ENCODE results near the gene NDE1. TPM values are rescaled to one million over a fixed set of nuclear protein-coding genes. Genes with fewer than 3 reads are reported as not detected.

The NDE1 gene
- total and polyA plus RNA-seq, 4 donors = 19.4 to 36.6 (median 30.1) TPM

GRCh38 chr16:15739464-15739863, 89.4 kb downstream of the NDE1 start:
- H3K9me3 ChIP-seq (ENCODE audit: control insufficient read depth, insufficient read depth, low read length) = no peaks in the 10 kb centered on the region
- DNase-seq (ENCODE audit: low read depth in 4 of 6, low spot score in 6 of 6) = no peak
- H3K4me1 ChIP-seq (ENCODE audit: control insufficient read depth, insufficient read depth, low read length) = no peaks in the 10 kb centered on the region
- no peak overlapping the region for H3K27ac ChIP-seq (ENCODE audit: low read depth, low read length)
- peaks cover 4% of the 10 kb centered on the region for H3K36me3 ChIP-seq (ENCODE audit: control insufficient read depth, insufficient read depth, low read length)
- no CpG with 5 or more reads among the region's 2 CpGs for WGBS (ENCODE audit: insufficient coverage)
- no peak overlapping the region for H3K4me3 ChIP-seq (ENCODE audit: low read depth, low read length)
- H3K27me3 ChIP-seq (ENCODE audit: control insufficient read depth, insufficient read depth, low read length) = no peaks in the 10 kb centered on the region

GRCh38 chr16:15739950-15740349, 89.9 kb downstream of the NDE1 start:
- peaks cover 4% of the 10 kb centered on the region for H3K36me3 ChIP-seq (ENCODE audit: control insufficient read depth, insufficient read depth, low read length)
- no peaks in the 10 kb centered on the region for H3K9me3 ChIP-seq (ENCODE audit: control insufficient read depth, insufficient read depth, low read length)
- H3K27ac ChIP-seq (ENCODE audit: low read depth, low read length) = no peak overlapping the region
- DNase-seq (ENCODE audit: low read depth in 4 of 6, low spot score in 6 of 6) = no peak
- no peaks in the 10 kb centered on the region for H3K4me1 ChIP-seq (ENCODE audit: control insufficient read depth, insufficient read depth, low read length)
- H3K4me3 ChIP-seq (ENCODE audit: low read depth, low read length) = no peak overlapping the region
- 89% methylated on average over 5 of the region's 6 CpGs for WGBS (ENCODE audit: insufficient coverage)
- no peaks in the 10 kb centered on the region for H3K27me3 ChIP-seq (ENCODE audit: control insufficient read depth, insufficient read depth, low read length)

- DNase-seq (ENCODE audit: low read depth in 4 of 6, low spot score in 6 of 6) = no peak
- H3K9me3 ChIP-seq (ENCODE audit: control insufficient read depth, insufficient read depth, low read length) = no peaks in the 10 kb centered on the region
- H3K27ac ChIP-seq (ENCODE audit: low read depth, low read length) = no peak overlapping the region
- 89% methylated on average over 11 of the region's 13 CpGs for WGBS (ENCODE audit: insufficient coverage)
- H3K4me1 ChIP-seq (ENCODE audit: control insufficient read depth, insufficient read depth, low read length) = no peaks in the 10 kb centered on the region
- no peak overlapping the region for H3K4me3 ChIP-seq (ENCODE audit: low read depth, low read length)
- no peaks in the 10 kb centered on the region for H3K27me3 ChIP-seq (ENCODE audit: control insufficient read depth, insufficient read depth, low read length)
- H3K36me3 ChIP-seq (ENCODE audit: control insufficient read depth, insufficient read depth, low read length) = peaks cover 4% of the 10 kb centered on the region
These were observed 91.3 kb downstream of the NDE1 start for GRCh38 chr16:15741207-15741871.

GRCh38 chr16:15742716-15743115, 92.7 kb downstream of the NDE1 start:
- Histone ChIP-seq H3K4me3 (ENCODE audit: low read depth, low read length) (no peak overlapping the region), H3K36me3 (ENCODE audit: control insufficient read depth, insufficient read depth, low read length) (no peaks in the 10 kb centered on the region), H3K27me3 (ENCODE audit: control insufficient read depth, insufficient read depth, low read length) (no peaks in the 10 kb centered on the region), H3K27ac (ENCODE audit: low read depth, low read length) (no peak overlapping the region), H3K9me3 (ENCODE audit: control insufficient read depth, insufficient read depth, low read length) (no peaks in the 10 kb centered on the region), H3K4me1 (ENCODE audit: control insufficient read depth, insufficient read depth, low read length) (no peaks in the 10 kb centered on the region)
- no peak for DNase-seq (ENCODE audit: low read depth in 4 of 6, low spot score in 6 of 6)
- WGBS (ENCODE audit: insufficient coverage) = 100% methylated on average over 1 of the region's 2 CpGs

GRCh38 chr16:15743657-15744056, 93.6 kb downstream of the NDE1 start:
- Histone ChIP-seq H3K9me3 (ENCODE audit: control insufficient read depth, insufficient read depth, low read length) (no peaks in the 10 kb centered on the region), H3K4me1 (ENCODE audit: control insufficient read depth, insufficient read depth, low read length) (no peaks in the 10 kb centered on the region), H3K36me3 (ENCODE audit: control insufficient read depth, insufficient read depth, low read length) (no peaks in the 10 kb centered on the region), H3K4me3 (ENCODE audit: low read depth, low read length) (no peak overlapping the region), H3K27ac (ENCODE audit: low read depth, low read length) (no peak overlapping the region), H3K27me3 (ENCODE audit: control insufficient read depth, insufficient read depth, low read length) (no peaks in the 10 kb centered on the region)
- DNase-seq (ENCODE audit: low read depth in 4 of 6, low spot score in 6 of 6) = no peak
- 67% methylated on average over 1 of the region's 1 CpG for WGBS (ENCODE audit: insufficient coverage)

GRCh38 chr16:15746332-15746731, 96.3 kb downstream of the NDE1 start:
- no peak overlapping the region for H3K27ac ChIP-seq (ENCODE audit: low read depth, low read length)
- 100% methylated on average over 6 of the region's 6 CpGs for WGBS (ENCODE audit: insufficient coverage)
- no peaks in the 10 kb centered on the region for H3K4me1 ChIP-seq (ENCODE audit: control insufficient read depth, insufficient read depth, low read length)
- H3K4me3 ChIP-seq (ENCODE audit: low read depth, low read length) = no peak overlapping the region
- no peaks in the 10 kb centered on the region for H3K9me3 ChIP-seq (ENCODE audit: control insufficient read depth, insufficient read depth, low read length)
- DNase-seq (ENCODE audit: low read depth in 4 of 6, low spot score in 6 of 6) = no peak
- no peaks in the 10 kb centered on the region for H3K36me3 ChIP-seq (ENCODE audit: control insufficient read depth, insufficient read depth, low read length)
- no peaks in the 10 kb centered on the region for H3K27me3 ChIP-seq (ENCODE audit: control insufficient read depth, insufficient read depth, low read length)

- no peaks in the 10 kb centered on the region for H3K27me3 ChIP-seq (ENCODE audit: control insufficient read depth, insufficient read depth, low read length)
- no peak for DNase-seq (ENCODE audit: low read depth in 4 of 6, low spot score in 6 of 6)
- no peaks in the 10 kb centered on the region for H3K9me3 ChIP-seq (ENCODE audit: control insufficient read depth, insufficient read depth, low read length)
- no peaks in the 10 kb centered on the region for H3K36me3 ChIP-seq (ENCODE audit: control insufficient read depth, insufficient read depth, low read length)
- H3K4me1 ChIP-seq (ENCODE audit: control insufficient read depth, insufficient read depth, low read length) = no peaks in the 10 kb centered on the region
- WGBS (ENCODE audit: insufficient coverage) = 98% methylated on average over 14 of the region's 14 CpGs
- H3K27ac ChIP-seq (ENCODE audit: low read depth, low read length) = no peak overlapping the region
- no peak overlapping the region for H3K4me3 ChIP-seq (ENCODE audit: low read depth, low read length)
These were observed 97.9 kb downstream of the NDE1 start for GRCh38 chr16:15747937-15748336.

GRCh38 chr16:15748654-15749053, 98.6 kb downstream of the NDE1 start:
- no peak overlapping the region for H3K27ac ChIP-seq (ENCODE audit: low read depth, low read length)
- no peaks in the 10 kb centered on the region for H3K4me1 ChIP-seq (ENCODE audit: control insufficient read depth, insufficient read depth, low read length)
- no peaks in the 10 kb centered on the region for H3K27me3 ChIP-seq (ENCODE audit: control insufficient read depth, insufficient read depth, low read length)
- H3K9me3 ChIP-seq (ENCODE audit: control insufficient read depth, insufficient read depth, low read length) = no peaks in the 10 kb centered on the region
- no peaks in the 10 kb centered on the region for H3K36me3 ChIP-seq (ENCODE audit: control insufficient read depth, insufficient read depth, low read length)
- no peak for DNase-seq (ENCODE audit: low read depth in 4 of 6, low spot score in 6 of 6)
- H3K4me3 ChIP-seq (ENCODE audit: low read depth, low read length) = no peak overlapping the region
- WGBS (ENCODE audit: insufficient coverage) = 100% methylated on average over 1 of the region's 2 CpGs

GRCh38 chr16:15749371-15749770, 99.3 kb downstream of the NDE1 start:
- DNase-seq (ENCODE audit: low read depth in 4 of 6, low spot score in 6 of 6) = no peak
- no peaks in the 10 kb centered on the region for H3K27me3 ChIP-seq (ENCODE audit: control insufficient read depth, insufficient read depth, low read length)
- H3K36me3 ChIP-seq (ENCODE audit: control insufficient read depth, insufficient read depth, low read length) = no peaks in the 10 kb centered on the region
- H3K4me1 ChIP-seq (ENCODE audit: control insufficient read depth, insufficient read depth, low read length) = no peaks in the 10 kb centered on the region
- WGBS (ENCODE audit: insufficient coverage) = 75% methylated on average over 1 of the region's 2 CpGs
- H3K4me3 ChIP-seq (ENCODE audit: low read depth, low read length) = no peak overlapping the region
- no peaks in the 10 kb centered on the region for H3K9me3 ChIP-seq (ENCODE audit: control insufficient read depth, insufficient read depth, low read length)
- H3K27ac ChIP-seq (ENCODE audit: low read depth, low read length) = no peak overlapping the region

GRCh38 chr16:15749985-15750384, 99.9 kb downstream of the NDE1 start:
- Histone ChIP-seq H3K4me1 (ENCODE audit: control insufficient read depth, insufficient read depth, low read length) (no peaks in the 10 kb centered on the region), H3K9me3 (ENCODE audit: control insufficient read depth, insufficient read depth, low read length) (no peaks in the 10 kb centered on the region), H3K36me3 (ENCODE audit: control insufficient read depth, insufficient read depth, low read length) (no peaks in the 10 kb centered on the region), H3K27ac (ENCODE audit: low read depth, low read length) (no peak overlapping the region), H3K4me3 (ENCODE audit: low read depth, low read length) (no peak overlapping the region), H3K27me3 (ENCODE audit: control insufficient read depth, insufficient read depth, low read length) (no peaks in the 10 kb centered on the region)
- no peak for DNase-seq (ENCODE audit: low read depth in 4 of 6, low spot score in 6 of 6)
- 89% methylated on average over 18 of the region's 18 CpGs for WGBS (ENCODE audit: insufficient coverage)
